LNCAP (cell line): ENCODE data around the gene RAMP2.

Experiments
- CTCF ChIP-seq: fragments of 450-650 bp; IDR thresholded peaks from 2 replicates; pipeline ENCODE4 v1.5.1; 2017; ENCODE audit warnings: mild to moderate bottlenecking

The RAMP2 gene

GRCh38 chr17:42760652-42761581 is at the start of gene RAMP2:
RAMP2 (plus strand) TSS chr17:42761227; CDS start chr17:42761262, 35 bp downstream.
- no peak for TF ChIP-seq CTCF

GRCh38 chr17:42720996-42721583 is 39.9 kb upstream of the RAMP2 start:
- peak; percentile 73 for TF ChIP-seq CTCF

- TF ChIP-seq CTCF, result no peak
Measured at GRCh38 chr17:42723636-42724035, 37.4 kb upstream of the RAMP2 start.

GRCh38 chr17:42725143-42725542 is 35.9 kb upstream of the RAMP2 start:
- no peak for TF ChIP-seq CTCF

- no peak for TF ChIP-seq CTCF
Measured at GRCh38 chr17:42740699-42741098, 20.3 kb upstream of the RAMP2 start.

GRCh38 chr17:42743595-42744282 is 17.3 kb upstream of the RAMP2 start:
- no peak for TF ChIP-seq CTCF

GRCh38 chr17:42744283-42744805 is 16.7 kb upstream of the RAMP2 start:
- TF ChIP-seq CTCF, result no peak
